DOHH2 (cell line): ENCODE results near the gene LEAP2.

Experiments used
- CTCF ChIP-seq: fragments of 200-600 bp; sonication (generic); IDR thresholded peaks from one replicate; pipeline ENCODE4 v1.5.1; 2014; ENCODE audit warnings: antibody characterized with exemption, mild to moderate bottlenecking, low read depth, low read length; ENCODE audit not compliant: poor library complexity, severe bottlenecking
- EZH2phosphoT487 ChIP-seq: fragments of 200-600 bp; sonication (generic); IDR thresholded peaks from 2 replicates; pipeline ENCODE4 v1.6.1; 2017; ENCODE audit warnings: borderline replicate concordance, mild to moderate bottlenecking, antibody characterized with exemption, low read length, moderate library complexity, mixed read lengths

GRCh38 chr5:132896685-132897084, 23.2 kb downstream of the LEAP2 start:
- TF ChIP-seq CTCF (no peak), EZH2phosphoT487 (no peak)
